A549 (cell line): Measurements from ENCODE around the gene DEFB123. TPM values are rescaled to one million over a fixed set of nuclear protein-coding genes. Genes with fewer than 3 reads are reported as not detected.

ENCODE experiments used
- ATAC-seq, 2 experiments: fragments of 200-7000 bp in 1 of 2; fragments of >200 bp in 1 of 2; cut with Nextera tagmentation in 1 of 2; cut with Tn5 transposase in 1 of 2; 3 replicates each; pipeline versions ENCODE4 v1.8.0 to v1.9.1; 2018 to 2020; ENCODE audit warnings: mild to moderate bottlenecking in 1 of 2, moderate library complexity in 1 of 2
- CTCF ChIA-PET: fragments of 300-600 bp; sonication (Branson Sonifier 250); formaldehyde crosslinking; extraction: SDS; loops from one replicate; lab custom pipeline; 2021; ENCODE audit warnings: antibody characterized with exemption, inconsistent platforms; lab: Yijun Ruan, JAX
- POLR2A ChIA-PET: fragments of 350-600 bp; formaldehyde crosslinking; extraction: SDS; loops from one replicate; lab custom pipeline; 2021; ENCODE audit warnings: antibody characterized with exemption, inconsistent platforms; lab: Yijun Ruan, JAX
- DNase-seq, 2 experiments: peaks; one replicate each; pipeline versions ENCODE4 v3.0.0 to v3.0.0-alpha.2; 2011 to 2016; ENCODE audit warnings: low read depth in 1 of 2, low spot score in 1 of 2
- FAIRE-seq: peaks from 2 replicates; lab custom pipeline; 2011; peaks lifted over from hg19 to GRCh38; lab: Jason Lieb, UNC
- H3K27ac ChIP-seq, 2 experiments: fragments of >200 bp; sonication (Bioruptor Twin); formaldehyde crosslinking; 3 replicates each; pipeline ENCODE4 v1.5.1; 2016 to 2017
- H3K4me1 ChIP-seq: fragments of >200 bp; sonication (Bioruptor Twin); formaldehyde crosslinking; 3 replicates; pipeline ENCODE4 v1.6.1; 2016
- H3K4me2 ChIP-seq: fragments of >200 bp; sonication (Bioruptor Twin); formaldehyde crosslinking; 3 replicates; pipeline ENCODE4 v1.6.1; 2016
- H3K4me3 ChIP-seq: fragments of >200 bp; sonication (Bioruptor Twin); formaldehyde crosslinking; 3 replicates; pipeline ENCODE4 v1.5.1; 2016
- H3K9me3 ChIP-seq: fragments of >200 bp; sonication (Bioruptor Twin); formaldehyde crosslinking; 3 replicates; pipeline ENCODE4 v1.6.1; 2016
- CTCF ChIP-seq: fragments of >200 bp; sonication (Bioruptor Twin); formaldehyde crosslinking; IDR thresholded peaks from 3 replicates; pipeline ENCODE4 v1.5.1; 2016
- GATA3 ChIP-seq: IDR thresholded peaks from 2 replicates; pipeline ENCODE4 v1.6.1; 2012; ENCODE audit warnings: borderline replicate concordance
- HDAC2 ChIP-seq: fragments of 200-600 bp; sonication (generic); IDR thresholded peaks from 2 replicates; pipeline ENCODE4 v1.6.1; 2016
- JUN ChIP-seq, 2 experiments: fragments of >200 bp; sonication (Bioruptor Twin); formaldehyde crosslinking; IDR thresholded peaks; 2 replicates in 1 of 2; 3 replicates in 1 of 2; pipeline ENCODE4 v1.6.1; 2016 to 2017
- MAFK ChIP-seq: fragments of 450-650 bp; IDR thresholded peaks from 2 replicates; pipeline ENCODE4 v1.6.1; 2014; ENCODE audit not compliant: partially characterized antibody
- MAX ChIP-seq: IDR thresholded peaks from 2 replicates; pipeline ENCODE4 v1.6.1; 2012
- MAZ ChIP-seq: fragments of 150-350 bp; IDR thresholded peaks from 2 replicates; pipeline ENCODE4 v1.6.1; 2014; ENCODE audit warnings: antibody characterized with exemption, low read depth, low read length, borderline replicate concordance
- MYC ChIP-seq: IDR thresholded peaks from 2 replicates; pipeline ENCODE4 v1.6.1; 2012; ENCODE audit warnings: mild to moderate bottlenecking, inconsistent platforms, low read length, improper control_type of control experiment, borderline replicate concordance
- POLR2AphosphoS2 ChIP-seq: conservative IDR thresholded peaks from 2 replicates; pipeline ENCODE4 v1.6.1; 2012; ENCODE audit warnings: low read length, improper control_type of control experiment, inconsistent platforms
- RFX5 ChIP-seq: fragments of 450-650 bp; IDR thresholded peaks from 2 replicates; pipeline ENCODE4 v1.7.1; 2014; ENCODE audit warnings: antibody characterized with exemption, mild to moderate bottlenecking, moderate library complexity
- RNF2 ChIP-seq: fragments of 200-600 bp; sonication (generic); IDR thresholded peaks from 2 replicates; pipeline ENCODE4 v1.6.1; 2016; ENCODE audit warnings: low read depth, mild to moderate bottlenecking, antibody characterized with exemption, moderate library complexity, borderline replicate concordance
- TFCP2L1 ChIP-seq: fragments of 250-450 bp; sonication (Bioruptor Pico); IDR thresholded peaks from 2 replicates; pipeline ENCODE4 v1.5.0; 2021; ENCODE audit warnings: mild to moderate bottlenecking
- WGBS: methylation state at CpG from one replicate; pipeline ENCODE4 v1.1.6; 2017; ENCODE audit errors: missing lambda C conversion rate; 5-methylcytosine and 5-hydroxymethylcytosine counted together
- polyA minus RNA-seq: library from RNA; depleted of rRNA, polyadenylated mRNA; stranded (reverse); fragments of >200 nt; gene quantifications from 2 replicates; pipeline ENCODE4 v1.2.3, GENCODE V29; 2011; rRNA and poly(A)+ RNA removed
- polyA plus RNA-seq, 4 experiments: library from polyadenylated mRNA; depleted of rRNA in 3 of 4; stranded (reverse); fragments of >200 nt; fragmentation: RNase III in 1 of 4; extraction: RNeasy Plus Mini Kit Qiagen cat#74134 plus additional on column Dnase treatment in 1 of 4; gene quantifications; 2 replicates in 3 of 4; 3 replicates in 1 of 4; pipeline ENCODE4 v1.2.3, GENCODE V29; 2011 to 2017
- TF ChIP-seq, protein P1 (sequence below): fragments of 450-650 bp; IDR thresholded peaks from 2 replicates; pipeline ENCODE4 v1.6.1; 2014; ENCODE audit warnings: antibody characterized with exemption
- TF ChIP-seq, protein P2 (sequence below): fragments of 150-350 bp; IDR thresholded peaks from 2 replicates; pipeline ENCODE4 v1.6.1; 2014; ENCODE audit warnings: low read depth, mild to moderate bottlenecking, low read length
- TF ChIP-seq, protein P3 (sequence below): fragments of >200 bp; sonication (Bioruptor Twin); formaldehyde crosslinking; IDR thresholded peaks from 2 replicates; pipeline ENCODE4 v1.6.1; 2016

Gene DEFB123, protein sequence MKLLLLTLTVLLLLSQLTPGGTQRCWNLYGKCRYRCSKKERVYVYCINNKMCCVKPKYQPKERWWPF
- polyA plus RNA-seq (2011; rRNA removed) (not detected in 2 replicates), polyA plus RNA-seq (2017; fragmentation: RNase III; extraction: RNeasy Plus Mini Kit Qiagen cat#74134 plus additional on column Dnase treatment) (not detected in 3 replicates), polyA minus RNA-seq (not detected in 2 replicates)
- polyA plus RNA-seq (2012; cell fraction: cytosol; rRNA removed), result not detected in 2 replicates
- not detected in 2 replicates for polyA plus RNA-seq (2012; cell fraction: nucleus; rRNA removed)

GRCh38 chr20:31440012-31440659 is at the start of gene DEFB123:
Gene DEFB123 (plus strand): TSS chr20:31440632. CDS start chr20:31440699, 67 bp downstream.
- ChIA-PET CTCF (interaction anchor here (0.6 to 1.5 kb wide), 5 partner anchors 8 to 171 kb away, joined by 3 to 4 read pairs (median 3); no protein-coding TSS in a partner anchor), POLR2A (no interaction called here)
- DNase-seq (no peak), ATAC-seq (peak; percentile 32 to 62; a peak in 3 of 6 replicates), FAIRE-seq (no peak)
- TF ChIP-seq CTCF, result peak; percentile 24; the same call in 2 of the 3 replicates
- TF ChIP-seq RFX5, result no peak
- Histone ChIP-seq H3K27ac (no peak within 1 kb of the TSS), H3K4me3 (no peak within 1 kb of the TSS), H3K4me1 (no peaks in the 10 kb centered on the region), H3K4me2 (no peak within 1 kb of the TSS), H3K9me3 (no peaks in the 10 kb centered on the region)
- WGBS, result 57% methylated on average over 16 of the region's 16 CpGs

- Histone ChIP-seq H3K4me2 (no peak overlapping the region), H3K27ac (no peak overlapping the region), H3K9me3 (no peaks in the 10 kb centered on the region), H3K4me3 (no peak overlapping the region), H3K4me1 (no peaks in the 10 kb centered on the region)
- POLR2A ChIA-PET, result no interaction called here
- TF ChIP-seq MYC, result no peak
- TF ChIP-seq, protein P1, sequence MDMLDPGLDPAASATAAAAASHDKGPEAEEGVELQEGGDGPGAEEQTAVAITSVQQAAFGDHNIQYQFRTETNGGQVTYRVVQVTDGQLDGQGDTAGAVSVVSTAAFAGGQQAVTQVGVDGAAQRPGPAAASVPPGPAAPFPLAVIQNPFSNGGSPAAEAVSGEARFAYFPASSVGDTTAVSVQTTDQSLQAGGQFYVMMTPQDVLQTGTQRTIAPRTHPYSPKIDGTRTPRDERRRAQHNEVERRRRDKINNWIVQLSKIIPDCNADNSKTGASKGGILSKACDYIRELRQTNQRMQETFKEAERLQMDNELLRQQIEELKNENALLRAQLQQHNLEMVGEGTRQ, result peak; percentile 55
- CTCF ChIA-PET, result interaction anchor here (1.0 kb wide), 1 partner anchor 20 kb away, joined by 5 read pairs; no protein-coding TSS in a partner anchor
- no peak for FAIRE-seq
- DNase-seq, result no peak
- WGBS, result 2% methylated on average over 2 of the region's 2 CpGs
- ATAC-seq, result no peak
Measured at GRCh38 chr20:31392836-31393235, 47.6 kb upstream of the DEFB123 start.

DNA sequence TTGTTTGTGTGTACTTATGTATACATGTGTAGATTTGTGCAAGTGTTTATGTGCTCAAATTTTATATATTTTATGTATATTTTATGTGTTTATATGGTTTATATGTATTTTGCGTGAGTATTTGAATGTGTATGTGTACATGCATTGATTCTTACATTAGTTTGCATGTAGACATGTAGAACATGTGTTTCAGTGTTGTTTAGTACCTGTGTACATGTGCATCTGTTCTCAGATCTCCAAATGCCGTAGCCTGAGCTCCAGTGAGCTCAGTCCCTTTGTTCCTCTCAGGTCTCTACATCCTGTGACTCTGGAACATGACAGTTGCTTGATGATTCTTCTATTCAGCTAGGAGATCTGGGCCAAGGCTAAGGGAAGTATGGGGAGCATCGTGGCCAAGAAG is 45.5 kb upstream of the DEFB123 start:
- Histone ChIP-seq H3K27ac (no peak overlapping the region), H3K4me2 (no peak overlapping the region), H3K4me3 (no peak overlapping the region), H3K9me3 (no peaks in the 10 kb centered on the region), H3K4me1 (no peaks in the 10 kb centered on the region)
- ATAC-seq (no peak), FAIRE-seq (no peak), DNase-seq (no peak)
- ChIA-PET POLR2A (no interaction called here), CTCF (interaction anchor here (1.0 kb wide), 1 partner anchor 9 kb away, joined by 3 read pairs; no protein-coding TSS in a partner anchor)
- WGBS, result 1% methylated on average over 3 of the region's 3 CpGs
- TF ChIP-seq GATA3 (no peak), JUN (IDR thresholded peaks at IDR 0.05) (no peak), CTCF (no peak), TFCP2L1 (no peak), HDAC2 (no peak), MAZ (no peak), POLR2AphosphoS2 (no peak), RNF2 (no peak), MAX (no peak), MAFK (no peak)
- TF ChIP-seq, protein P1, result no peak
- TF ChIP-seq, protein P2, sequence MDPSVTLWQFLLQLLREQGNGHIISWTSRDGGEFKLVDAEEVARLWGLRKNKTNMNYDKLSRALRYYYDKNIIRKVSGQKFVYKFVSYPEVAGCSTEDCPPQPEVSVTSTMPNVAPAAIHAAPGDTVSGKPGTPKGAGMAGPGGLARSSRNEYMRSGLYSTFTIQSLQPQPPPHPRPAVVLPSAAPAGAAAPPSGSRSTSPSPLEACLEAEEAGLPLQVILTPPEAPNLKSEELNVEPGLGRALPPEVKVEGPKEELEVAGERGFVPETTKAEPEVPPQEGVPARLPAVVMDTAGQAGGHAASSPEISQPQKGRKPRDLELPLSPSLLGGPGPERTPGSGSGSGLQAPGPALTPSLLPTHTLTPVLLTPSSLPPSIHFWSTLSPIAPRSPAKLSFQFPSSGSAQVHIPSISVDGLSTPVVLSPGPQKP, result no peak
- TF ChIP-seq, protein P3, sequence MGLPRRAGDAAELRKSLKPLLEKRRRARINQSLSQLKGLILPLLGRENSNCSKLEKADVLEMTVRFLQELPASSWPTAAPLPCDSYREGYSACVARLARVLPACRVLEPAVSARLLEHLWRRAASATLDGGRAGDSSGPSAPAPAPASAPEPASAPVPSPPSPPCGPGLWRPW, result no peak
